NCI-H446 (cell line): ENCODE data around the gene AAK1.
"Not testable (repeated sequence)": the region's sequence is repeated elsewhere in the genome, so short reads cannot be mapped to it uniquely, and the experiment has no call there.

Experiments used
- DNase-seq, 2 experiments: peaks; one replicate each; lab custom pipeline; 2025; lab: John Stamatoyannopoulos, UW

AAK1 gene

DNA sequence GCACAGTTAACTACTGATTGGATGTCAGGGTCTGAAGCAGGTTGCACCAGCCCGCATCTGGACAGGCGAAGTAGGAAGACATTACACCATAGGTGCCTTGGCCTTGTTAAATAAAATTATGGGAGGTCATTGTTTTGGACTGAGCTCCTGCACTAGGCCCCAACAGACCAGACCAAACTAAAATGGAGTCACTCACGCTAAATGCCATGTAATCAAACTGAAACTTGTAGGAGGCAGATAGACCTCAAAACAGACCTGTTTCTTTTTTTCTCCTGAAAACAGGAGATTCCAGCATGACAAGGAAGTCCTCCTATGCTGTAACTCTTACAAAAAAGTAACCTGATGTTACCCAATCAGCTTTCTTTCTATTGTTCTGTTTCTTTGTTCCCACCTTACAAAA is 190.9 kb downstream of the AAK1 start:
- no peak for DNase-seq

DNA sequence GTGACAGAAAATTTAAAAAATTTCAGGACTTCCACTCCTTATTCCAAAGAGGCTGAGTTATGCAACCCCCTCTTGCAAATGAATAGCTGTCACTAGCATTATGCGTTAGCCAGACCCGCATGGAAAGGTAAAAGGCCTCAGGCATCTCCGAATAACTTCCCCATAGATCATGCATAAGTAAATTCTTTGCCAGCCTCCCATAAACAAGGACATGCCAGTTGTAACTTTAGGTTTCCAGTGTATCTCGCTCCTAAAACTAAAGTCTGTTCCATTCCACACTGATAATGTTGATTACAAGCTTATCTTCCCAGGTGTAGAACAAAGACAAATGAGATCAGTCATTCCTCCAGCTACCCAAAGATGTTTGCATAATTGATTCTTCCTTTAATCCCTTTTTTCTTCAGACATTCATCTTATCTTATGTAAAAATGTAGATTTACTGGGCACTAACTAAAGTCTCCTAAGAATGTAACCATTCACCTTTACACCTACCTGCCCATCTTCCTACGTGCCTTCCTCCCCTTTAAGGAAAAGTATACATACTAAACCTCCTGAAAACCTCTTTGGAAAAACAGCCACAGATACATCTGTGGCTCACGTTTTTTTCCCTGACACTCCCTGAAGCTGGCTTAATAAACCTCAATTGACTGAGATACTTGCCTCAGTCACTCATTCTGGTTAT is 192.7 kb downstream of the AAK1 start:
- DNase-seq = no peak

DNA sequence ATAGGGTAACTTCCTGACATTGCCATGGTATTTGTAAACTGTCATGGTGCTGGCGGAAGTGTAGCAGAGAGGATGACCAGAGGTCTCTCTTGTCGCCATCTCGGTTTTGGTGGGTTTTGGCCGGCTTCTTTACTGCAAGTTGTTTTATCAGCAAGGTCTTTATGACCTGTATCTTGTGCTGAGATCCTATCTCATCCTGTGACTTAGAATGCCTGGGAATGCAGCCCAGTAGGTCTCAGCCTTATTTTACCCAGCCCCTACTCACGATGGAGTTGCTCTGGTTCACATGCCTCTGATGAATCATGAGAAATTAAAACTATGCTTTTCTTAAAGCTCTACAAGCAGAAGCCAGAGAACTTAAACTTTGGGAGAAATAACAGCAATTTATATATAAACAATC is 193.6 kb downstream of the AAK1 start:
- no peak for DNase-seq

GRCh38 chr2:69443673-69444072 is 199.9 kb downstream of the AAK1 start:
- DNase-seq = not testable (repeated sequence)

GRCh38 chr2:69439499-69439898 is 204.0 kb downstream of the AAK1 start:
- DNase-seq = not testable (repeated sequence)

- DNase-seq = no peak
Observed at GRCh38 chr2:69438580-69438979, 205.0 kb downstream of the AAK1 start.

DNA sequence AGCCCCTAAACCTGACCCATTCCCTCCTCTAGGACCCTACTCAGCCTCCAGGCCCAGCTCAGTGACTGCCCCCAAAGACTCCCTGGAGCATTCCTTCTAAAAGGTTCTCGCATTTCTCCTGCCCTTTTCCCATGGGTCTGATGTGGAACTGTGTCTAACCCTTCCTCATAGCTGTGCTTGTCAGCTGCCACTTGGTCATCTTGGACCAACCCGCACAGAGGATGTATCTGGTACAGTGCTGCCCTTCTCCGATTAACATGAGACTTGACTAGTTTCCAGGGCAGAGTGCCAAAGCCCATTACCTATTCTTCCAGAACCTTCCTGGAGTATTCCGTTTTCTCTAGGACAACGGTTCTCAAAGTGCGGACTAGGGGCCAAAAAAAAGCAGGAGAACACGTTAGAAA is 205.8 kb downstream of the AAK1 start:
- peak; percentile 9 to 40 for DNase-seq

DNA sequence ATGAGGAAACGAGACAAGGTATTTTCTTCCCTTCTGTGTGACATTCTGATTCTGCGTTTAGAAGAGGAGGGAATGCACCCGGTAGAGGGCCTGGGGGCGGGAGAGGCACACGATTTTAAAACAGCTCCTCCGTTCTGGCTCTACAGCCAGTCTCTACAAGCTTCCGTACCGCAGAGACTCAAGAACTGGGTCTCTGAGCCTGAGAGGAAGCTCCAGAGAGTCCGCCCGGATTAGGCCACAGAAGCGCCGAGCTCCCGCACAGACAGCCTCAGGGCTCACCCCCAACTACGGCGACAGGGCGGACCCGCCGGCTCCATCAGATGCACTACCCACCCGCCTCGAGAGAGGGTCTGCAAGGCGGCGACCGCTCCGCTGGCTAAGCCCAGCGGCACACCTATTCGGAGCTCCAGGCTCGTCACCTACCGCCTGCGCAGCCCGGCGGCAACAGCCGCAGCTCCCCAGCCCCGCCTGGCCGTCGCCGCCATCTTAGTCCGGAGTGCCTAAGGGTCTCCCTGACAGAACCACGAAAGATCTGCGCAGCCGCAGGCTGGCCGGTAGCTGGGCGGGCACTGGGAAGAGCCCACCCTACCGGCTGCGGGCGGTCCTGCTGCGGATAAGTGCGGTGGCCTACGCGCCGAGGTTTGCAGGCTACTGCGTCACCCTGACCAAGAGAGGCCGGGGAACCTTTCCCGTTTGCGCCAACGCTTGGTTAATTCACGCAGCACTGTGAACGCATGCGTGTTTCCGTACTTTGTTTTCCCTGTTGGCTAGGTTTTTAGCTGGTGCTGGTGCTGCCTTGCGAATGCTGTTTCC is 206.4 kb downstream of the AAK1 start, which contains the start of gene NFU1:
Gene NFU1, minus strand, starts transcription at position 498 of the 813 bp plus-strand sequence. Its CDS starts 13 bp downstream, at position 485.
- DNase-seq = peak; percentile 90 to 95

DNA sequence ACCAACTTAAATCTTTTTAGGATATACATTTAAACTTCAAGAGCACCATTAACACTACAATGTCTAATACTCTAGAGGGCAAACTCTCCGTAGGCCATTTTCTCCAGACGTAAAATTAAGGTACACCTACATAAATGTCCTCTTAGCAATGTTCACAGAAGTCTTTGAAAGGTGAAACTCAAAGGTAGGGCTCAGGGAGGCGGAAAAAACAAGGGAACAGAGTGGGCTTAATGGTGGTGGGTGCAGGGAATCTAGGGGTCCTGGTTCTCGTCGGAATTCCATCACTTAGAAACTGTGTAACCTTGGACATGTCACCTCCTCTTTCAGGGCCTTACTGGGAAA is 207.0 kb downstream of the AAK1 start:
- DNase-seq = no peak

- DNase-seq = no peak
Observed at GRCh38 chr2:69434753-69435152, 208.8 kb downstream of the AAK1 start.

DNA sequence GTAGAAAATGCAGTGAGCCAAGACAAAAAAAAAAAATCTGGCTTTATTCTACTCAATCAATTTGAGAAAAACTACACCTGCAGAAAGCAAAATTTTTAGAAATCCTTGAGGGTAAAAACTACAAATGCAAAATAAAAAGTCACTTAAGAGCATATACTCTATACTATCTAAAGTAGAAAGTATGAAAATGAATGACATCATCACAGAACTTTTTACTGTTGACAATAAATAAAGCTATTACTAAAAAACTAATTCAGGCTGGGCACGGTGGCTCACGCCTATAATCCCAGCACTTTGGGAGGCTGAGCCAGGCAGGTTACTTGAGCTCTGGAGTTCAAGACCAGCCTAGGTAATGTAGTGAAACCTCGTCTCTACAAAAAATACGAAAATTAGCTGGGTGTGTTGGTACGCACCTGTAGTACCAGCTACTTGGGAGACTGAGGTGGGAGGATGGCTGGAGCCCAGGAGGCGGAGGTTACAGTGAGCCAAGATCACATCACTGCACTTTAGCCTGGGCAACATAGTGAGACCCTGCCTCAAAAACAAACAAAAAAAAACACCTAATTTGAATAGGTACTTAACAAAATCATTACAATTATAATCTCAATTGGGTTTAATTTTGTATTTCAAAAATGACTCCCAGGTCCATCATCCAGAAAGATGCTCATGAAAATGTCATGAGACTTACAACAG is 213.9 kb downstream of the AAK1 start:
- no peak for DNase-seq

DNA sequence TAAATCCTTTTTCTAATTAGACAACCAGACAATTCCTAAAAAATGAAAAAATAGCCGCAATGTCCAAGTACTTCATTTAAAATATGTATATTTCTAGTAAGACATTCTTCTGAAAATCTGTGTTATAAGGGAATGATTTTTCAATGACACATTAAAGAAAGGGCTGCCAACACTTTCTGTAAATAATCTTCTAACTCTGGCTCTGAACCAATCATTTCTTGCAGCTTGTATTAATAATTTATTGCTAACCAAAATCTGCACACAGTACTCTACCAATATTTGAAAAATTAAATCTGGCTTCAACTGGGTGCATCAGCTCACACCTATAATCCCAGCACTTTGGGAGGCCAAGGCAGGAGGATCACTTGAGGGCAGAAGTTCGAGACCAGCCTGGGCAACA is 214.6 kb downstream of the AAK1 start:
- DNase-seq = peak in 1 of 2 experiments; percentile 3

DNA sequence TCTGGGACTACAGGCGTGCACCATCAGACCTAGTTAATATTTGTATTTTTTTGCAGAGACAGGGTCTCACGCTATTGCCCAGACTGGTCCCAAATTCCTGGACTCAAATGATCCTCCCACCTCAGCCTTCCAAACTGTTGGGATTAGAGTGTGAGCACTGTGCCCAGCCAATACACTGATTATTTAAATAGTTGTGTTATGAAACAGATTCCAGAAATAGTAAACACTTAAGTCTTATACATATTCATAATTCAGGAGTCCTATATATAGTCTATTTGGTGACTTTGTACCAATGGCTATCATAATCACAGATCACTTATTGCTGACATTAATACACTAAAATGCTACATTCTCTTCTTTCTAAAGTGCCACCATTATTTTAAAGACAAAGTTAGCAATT is 219.1 kb downstream of the AAK1 start:
- DNase-seq = no peak

GRCh38 chr2:69422198-69422597 is 221.3 kb downstream of the AAK1 start:
- DNase-seq = no peak

- not testable (repeated sequence) for DNase-seq
Observed at GRCh38 chr2:69419111-69419510, 224.4 kb downstream of the AAK1 start.

DNA sequence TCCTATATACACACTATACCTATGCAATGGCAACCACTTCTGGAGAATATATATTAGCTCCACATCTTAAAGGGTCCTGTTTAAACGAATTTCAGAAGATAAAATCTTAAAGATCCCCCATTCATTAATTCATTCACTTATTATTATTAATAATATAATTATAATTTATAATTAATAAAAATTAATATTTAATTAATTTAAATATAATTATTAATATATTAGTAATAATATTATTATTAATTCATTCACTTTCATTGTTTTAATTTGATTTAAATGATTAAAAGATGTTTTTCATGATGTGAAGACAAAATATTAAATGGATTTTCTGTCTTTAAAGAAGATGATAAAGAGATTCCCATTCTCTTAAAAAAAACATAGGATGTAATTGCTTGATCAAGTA is 227.4 kb downstream of the AAK1 start:
- no peak for DNase-seq
